Urinary bladder (tissue), 4 donors: ENCODE measurements around the gene LIMA1. TPM values are rescaled to one million over a fixed set of nuclear protein-coding genes. Genes with fewer than 3 reads are reported as not detected.
"Not testable (repeated sequence)": the region's sequence is repeated elsewhere in the genome, so short reads cannot be mapped to it uniquely, and the experiment has no call there.

Experiments used
- DNase-seq: peaks from one replicate; pipeline ENCODE4 v3.0.0-alpha.2; 2015; ENCODE audit errors: extremely low spot score
- H3K27ac ChIP-seq: one replicate; pipeline ENCODE4 v1.5.1; 2013; ENCODE audit warnings: low read depth, mild to moderate bottlenecking, moderate library complexity
- H3K36me3 ChIP-seq: one replicate; pipeline ENCODE4 v1.6.1; 2013; ENCODE audit warnings: mild to moderate bottlenecking, moderate library complexity; ENCODE audit not compliant: insufficient read depth
- H3K4me1 ChIP-seq: one replicate; pipeline ENCODE4 v1.6.1; 2013; ENCODE audit warnings: mild to moderate bottlenecking, moderate library complexity; ENCODE audit not compliant: insufficient read depth
- H3K4me3 ChIP-seq: one replicate; pipeline ENCODE4 v1.5.1; 2013; ENCODE audit warnings: low read depth, low read length
- WGBS: extraction: QIAGEN DNeasy Blood & Tissue Kit; methylation state at CpG from one replicate; pipeline ENCODE4 v1.1.7; 2013; 5-methylcytosine and 5-hydroxymethylcytosine counted together
- polyA plus RNA-seq: library from polyadenylated mRNA; stranded (reverse); fragments of 200-250 nt; gene quantifications from one replicate; pipeline ENCODE4 v1.2.3, GENCODE V29; 2013
- total RNA-seq: library from RNA; depleted of rRNA; stranded (reverse); fragments of >200 nt; gene quantifications from one replicate; pipeline ENCODE4 v1.2.3, GENCODE V29; 2014
- donor health status: healthy with polysubstance abuse.
- donor health status: healthy.

LIMA1 gene
- total and polyA plus RNA-seq, 2 donors: 47.3 to 137 TPM

- not testable (repeated sequence) for DNase-seq, H3K4me1 ChIP-seq, H3K27ac ChIP-seq, H3K4me3 ChIP-seq, H3K36me3 ChIP-seq
- WGBS: 60% methylated on average over 11 of the region's 11 CpGs
Measured at GRCh38 chr12:50311858-50312609, 28.7 kb upstream of the LIMA1 start.

- DNase-seq: no peak
- Histone ChIP-seq H3K4me1 (no peaks in the 10 kb centered on the region), H3K27ac (no peak overlapping the region), H3K4me3 (no peak overlapping the region), H3K36me3 (no peaks in the 10 kb centered on the region)
- WGBS: 89% methylated on average over 2 of the region's 2 CpGs
Measured at GRCh38 chr12:50309950-50310349, 26.6 kb upstream of the LIMA1 start.

- Histone ChIP-seq H3K36me3 (no peaks in the 10 kb centered on the region), H3K27ac (no peak overlapping the region), H3K4me3 (no peak overlapping the region), H3K4me1 (no peaks in the 10 kb centered on the region)
- 54% methylated on average over 3 of the region's 3 CpGs for WGBS
- DNase-seq: no peak
Measured at GRCh38 chr12:50302686-50303085, 19.4 kb upstream of the LIMA1 start.

- Histone ChIP-seq H3K4me3 (no peak overlapping the region), H3K4me1 (no peaks in the 10 kb centered on the region), H3K27ac (peak overlapping the region; percentile 5), H3K36me3 (no peaks in the 10 kb centered on the region)
- WGBS: 65% methylated on average over 1 of the region's 1 CpG
- no peak for DNase-seq
Measured at GRCh38 chr12:50297996-50298395, 14.7 kb upstream of the LIMA1 start.

- DNase-seq: no peak
- 53% methylated on average over 3 of the region's 3 CpGs for WGBS
- Histone ChIP-seq H3K36me3 (no peaks in the 10 kb centered on the region), H3K4me3 (no peak overlapping the region), H3K27ac (no peak overlapping the region), H3K4me1 (no peaks in the 10 kb centered on the region)
Measured at GRCh38 chr12:50297027-50297426, 13.7 kb upstream of the LIMA1 start.

- DNase-seq: no peak
- Histone ChIP-seq H3K36me3 (no peaks in the 10 kb centered on the region), H3K4me3 (no peak overlapping the region), H3K4me1 (no peaks in the 10 kb centered on the region), H3K27ac (no peak overlapping the region)
- 78% methylated on average over 6 of the region's 6 CpGs for WGBS
Measured at GRCh38 chr12:50296554-50296953, 13.2 kb upstream of the LIMA1 start.

GRCh38 chr12:50291377-50291776, 8.1 kb upstream of the LIMA1 start:
- no peak overlapping the region for H3K27ac ChIP-seq
- no peak overlapping the region for H3K4me3 ChIP-seq
- no peaks in the 10 kb centered on the region for H3K4me1 ChIP-seq
- 97% methylated on average over 1 of the region's 1 CpG for WGBS
- no peaks in the 10 kb centered on the region for H3K36me3 ChIP-seq
- no peak for DNase-seq

- not testable (repeated sequence) for H3K36me3 ChIP-seq, DNase-seq, H3K4me1 ChIP-seq, H3K27ac ChIP-seq, H3K4me3 ChIP-seq
- 80% methylated on average over 3 of the region's 3 CpGs for WGBS
Measured at GRCh38 chr12:50290692-50291091, 7.4 kb upstream of the LIMA1 start.

GRCh38 chr12:50287271-50287670, 4.0 kb upstream of the LIMA1 start:
- Histone ChIP-seq H3K27ac (no peak overlapping the region), H3K36me3 (no peaks in the 10 kb centered on the region), H3K4me3 (no peak overlapping the region), H3K4me1 (no peaks in the 10 kb centered on the region)
- 95% methylated on average over 7 of the region's 7 CpGs for WGBS
- no peak for DNase-seq

GRCh38 chr12:50285253-50285652, 1.9 kb upstream of the LIMA1 start:
- no peak for DNase-seq

GRCh38 chr12:50282721-50283228, 545 bp downstream of the LIMA1 start:
- peak overlapping the region; percentile 53 for H3K4me3 ChIP-seq
- no peaks in the 10 kb centered on the region for H3K36me3 ChIP-seq
- H3K4me1 ChIP-seq: no peaks in the 10 kb centered on the region
- WGBS: 5% methylated on average over 14 of the region's 14 CpGs
- H3K27ac ChIP-seq: no peak overlapping the region
- no peak for DNase-seq

More at GRCh38 chr12:50285253-50285652, 1.9 kb upstream of the LIMA1 start:
- H3K36me3 ChIP-seq: no peaks in the 10 kb centered on the region
- H3K27ac ChIP-seq: no peak overlapping the region
- H3K4me3 ChIP-seq: no peak overlapping the region
- no peaks in the 10 kb centered on the region for H3K4me1 ChIP-seq
- 97% methylated on average over 1 of the region's 1 CpG for WGBS

- Histone ChIP-seq H3K36me3 (no peaks in the 10 kb centered on the region), H3K4me3 (no peak overlapping the region), H3K27ac (no peak overlapping the region), H3K4me1 (no peaks in the 10 kb centered on the region)
- DNase-seq: no peak
- WGBS: 93% methylated on average over 4 of the region's 4 CpGs
Measured at GRCh38 chr12:50279501-50279900, 3.8 kb downstream of the LIMA1 start.

GRCh38 chr12:50276912-50277671, 6.2 kb downstream of the LIMA1 start:
- Histone ChIP-seq H3K4me3 (no peak overlapping the region), H3K4me1 (no peaks in the 10 kb centered on the region), H3K27ac (no peak overlapping the region), H3K36me3 (no peaks in the 10 kb centered on the region)
- WGBS: 74% methylated on average over 3 of the region's 3 CpGs
- no peak for DNase-seq

GRCh38 chr12:50276068-50276467, 7.3 kb downstream of the LIMA1 start:
- no peak overlapping the region for H3K4me3 ChIP-seq
- 97% methylated on average over 2 of the region's 2 CpGs for whole genome bisulfite sequencing
- no peaks in the 10 kb centered on the region for H3K4me1 ChIP-seq
- no peak overlapping the region for H3K27ac ChIP-seq
- DNase-seq: no peak
- H3K36me3 ChIP-seq: no peaks in the 10 kb centered on the region
